SK-N-SH treated with all-trans-retinoic acid at 6 μM for 48 hours (cell line): ENCODE data around the gene SCN8A.
A peak's percentile ranks its signal among the peaks of the same experiment; 100 is the strongest.

Source experiments
- ATAC-seq: fragments of 200-7000 bp; cut with Tn5 transposase; 3 replicates; pipeline ENCODE4 v1.9.1; 2020; ENCODE audit warnings: mild to moderate bottlenecking, moderate library complexity
- ARNTL ChIP-seq: fragments of 450-650 bp; formaldehyde crosslinking; IDR thresholded peaks from 2 replicates; pipeline ENCODE4 v1.5.0; 2020; ENCODE audit warnings: low read depth, mild to moderate bottlenecking, moderate library complexity, borderline replicate concordance
- BACH2 ChIP-seq: fragments of 250-450 bp; sonication (Bioruptor Pico); IDR thresholded peaks from 2 replicates; pipeline ENCODE4 v1.9.0; 2021; ENCODE audit warnings: mild to moderate bottlenecking, borderline replicate concordance
- CREB5 ChIP-seq: fragments of 250-450 bp; sonication (Bioruptor Pico); IDR thresholded peaks from 2 replicates; pipeline ENCODE4 v1.5.1; 2020; ENCODE audit warnings: low read depth, mild to moderate bottlenecking, moderate library complexity
- ESRRG ChIP-seq: fragments of 250-450 bp; sonication (Bioruptor Pico); IDR thresholded peaks from 2 replicates; pipeline ENCODE4 v1.6.1; 2021; ENCODE audit warnings: mild to moderate bottlenecking
- GLIS3 ChIP-seq: fragments of 250-450 bp; sonication (Bioruptor Pico); IDR thresholded peaks from 2 replicates; pipeline ENCODE4 v1.5.0; 2020; ENCODE audit warnings: mild to moderate bottlenecking, moderate library complexity
- ISL1 ChIP-seq: fragments of 250-450 bp; sonication (Bioruptor Pico); IDR thresholded peaks from 2 replicates; pipeline ENCODE4 v2.1.2; 2022; ENCODE audit warnings: mild to moderate bottlenecking, moderate library complexity
- PPARA ChIP-seq: fragments of 250-450 bp; sonication (Bioruptor Pico); IDR thresholded peaks from 2 replicates; pipeline ENCODE4 v1.5.0; 2020; ENCODE audit warnings: mild to moderate bottlenecking, borderline replicate concordance
- RARB ChIP-seq: fragments of 250-450 bp; sonication (Bioruptor Pico); IDR thresholded peaks from 2 replicates; pipeline ENCODE4 v1.8.0; 2021; ENCODE audit warnings: mild to moderate bottlenecking, moderate library complexity
- SNAI2 ChIP-seq: fragments of 250-450 bp; sonication (Bioruptor Pico); IDR thresholded peaks from 2 replicates; pipeline ENCODE4 v1.5.0; 2020; ENCODE audit warnings: mild to moderate bottlenecking, moderate library complexity
- TCF4 ChIP-seq: fragments of 250-450 bp; sonication (Bioruptor Pico); IDR thresholded peaks from 2 replicates; pipeline ENCODE4 v1.8.0; 2021; ENCODE audit warnings: mild to moderate bottlenecking, moderate library complexity, borderline replicate concordance
- TOX ChIP-seq: fragments of 250-450 bp; sonication (Bioruptor Pico); IDR thresholded peaks from 2 replicates; pipeline ENCODE4 v1.8.0; 2021; ENCODE audit warnings: mild to moderate bottlenecking, moderate library complexity, borderline replicate concordance
- ZC3H10 ChIP-seq: fragments of 250-450 bp; sonication (Bioruptor Pico); IDR thresholded peaks from 2 replicates; pipeline ENCODE4 v1.5.1; 2021; ENCODE audit warnings: mild to moderate bottlenecking, moderate library complexity
- ZFP3 ChIP-seq: fragments of 250-450 bp; sonication (Bioruptor Pico); IDR thresholded peaks from 2 replicates; pipeline ENCODE4 v1.5.0; 2020; ENCODE audit warnings: mild to moderate bottlenecking, moderate library complexity
- ZFP30 ChIP-seq: fragments of 450-650 bp; formaldehyde crosslinking; IDR thresholded peaks from 2 replicates; pipeline ENCODE4 v1.5.0; 2022; ENCODE audit warnings: mild to moderate bottlenecking, moderate library complexity
- ZNF565 ChIP-seq: fragments of 450-650 bp; formaldehyde crosslinking; conservative IDR thresholded peaks from 2 replicates; pipeline ENCODE4 v1.5.0; 2020; ENCODE audit warnings: low read depth, mild to moderate bottlenecking, moderate library complexity
- ZNF70 ChIP-seq: fragments of 450-650 bp; formaldehyde crosslinking; IDR thresholded peaks from 2 replicates; pipeline ENCODE4 v1.5.0; 2020; ENCODE audit warnings: mild to moderate bottlenecking, moderate library complexity
- ZNF8 ChIP-seq: fragments of 450-650 bp; formaldehyde crosslinking; IDR thresholded peaks from 2 replicates; pipeline ENCODE4 v1.5.0; 2020; ENCODE audit warnings: mild to moderate bottlenecking, moderate library complexity
- TF ChIP-seq, protein P1 (sequence below): fragments of 250-450 bp; sonication (Bioruptor Pico); IDR thresholded peaks from 2 replicates; pipeline ENCODE4 v1.8.0; 2020; ENCODE audit warnings: mild to moderate bottlenecking, moderate library complexity, borderline replicate concordance
- TF ChIP-seq, protein P2 (sequence below): fragments of 250-450 bp; sonication (Bioruptor Pico); IDR thresholded peaks from 2 replicates; pipeline ENCODE4 v1.5.0; 2020; ENCODE audit warnings: mild to moderate bottlenecking, moderate library complexity
- TF ChIP-seq, protein P3 (sequence below): fragments of 250-450 bp; sonication (Bioruptor Pico); IDR thresholded peaks from 2 replicates; pipeline ENCODE4 v1.5.1; 2021; ENCODE audit warnings: mild to moderate bottlenecking, moderate library complexity

Gene SCN8A

DNA sequence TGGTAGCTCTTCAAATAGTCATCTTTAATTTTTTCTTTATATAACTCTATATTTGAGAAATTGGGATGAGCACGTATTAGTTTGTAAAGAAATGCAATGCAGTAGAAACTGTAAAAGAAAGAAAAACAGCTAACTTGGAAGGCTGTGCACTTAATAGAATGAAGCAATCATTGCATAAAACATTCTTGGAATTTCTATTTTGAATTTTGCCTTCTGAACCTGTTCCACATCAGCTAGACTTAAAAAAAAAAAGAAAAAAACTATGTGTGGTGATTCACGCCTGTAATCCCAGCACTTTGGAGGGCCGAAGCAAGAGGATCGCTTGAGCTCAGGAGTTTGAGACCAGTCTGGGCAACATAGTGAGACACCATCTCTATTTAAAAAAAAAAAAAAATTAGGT, 29.4 kb downstream of the SCN8A start:
- ATAC-seq: peak; percentile 22; the same call in 2 of the 3 replicates
- TF ChIP-seq ZFP3 (CRISPR knock-in tag) (no peak), ZNF8 (CRISPR knock-in tag) (no peak), ZNF565 (no peak), RARB (CRISPR knock-in tag) (no peak), TOX (CRISPR knock-in tag) (no peak), ARNTL (no peak), SNAI2 (CRISPR knock-in tag) (no peak), ISL1 (CRISPR knock-in tag) (no peak), PPARA (CRISPR knock-in tag) (no peak)
- TF ChIP-seq, protein P1, sequence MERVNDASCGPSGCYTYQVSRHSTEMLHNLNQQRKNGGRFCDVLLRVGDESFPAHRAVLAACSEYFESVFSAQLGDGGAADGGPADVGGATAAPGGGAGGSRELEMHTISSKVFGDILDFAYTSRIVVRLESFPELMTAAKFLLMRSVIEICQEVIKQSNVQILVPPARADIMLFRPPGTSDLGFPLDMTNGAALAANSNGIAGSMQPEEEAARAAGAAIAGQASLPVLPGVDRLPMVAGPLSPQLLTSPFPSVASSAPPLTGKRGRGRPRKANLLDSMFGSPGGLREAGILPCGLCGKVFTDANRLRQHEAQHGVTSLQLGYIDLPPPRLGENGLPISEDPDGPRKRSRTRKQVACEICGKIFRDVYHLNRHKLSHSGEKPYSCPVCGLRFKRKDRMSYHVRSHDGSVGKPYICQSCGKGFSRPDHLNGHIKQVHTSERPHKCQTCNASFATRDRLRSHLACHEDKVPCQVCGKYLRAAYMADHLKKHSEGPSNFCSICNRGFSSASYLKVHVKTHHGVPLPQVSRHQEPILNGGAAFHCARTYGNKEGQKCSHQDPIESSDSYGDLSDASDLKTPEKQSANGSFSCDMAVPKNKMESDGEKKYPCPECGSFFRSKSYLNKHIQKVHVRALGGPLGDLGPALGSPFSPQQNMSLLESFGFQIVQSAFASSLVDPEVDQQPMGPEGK (CRISPR knock-in tag): no peak

DNA sequence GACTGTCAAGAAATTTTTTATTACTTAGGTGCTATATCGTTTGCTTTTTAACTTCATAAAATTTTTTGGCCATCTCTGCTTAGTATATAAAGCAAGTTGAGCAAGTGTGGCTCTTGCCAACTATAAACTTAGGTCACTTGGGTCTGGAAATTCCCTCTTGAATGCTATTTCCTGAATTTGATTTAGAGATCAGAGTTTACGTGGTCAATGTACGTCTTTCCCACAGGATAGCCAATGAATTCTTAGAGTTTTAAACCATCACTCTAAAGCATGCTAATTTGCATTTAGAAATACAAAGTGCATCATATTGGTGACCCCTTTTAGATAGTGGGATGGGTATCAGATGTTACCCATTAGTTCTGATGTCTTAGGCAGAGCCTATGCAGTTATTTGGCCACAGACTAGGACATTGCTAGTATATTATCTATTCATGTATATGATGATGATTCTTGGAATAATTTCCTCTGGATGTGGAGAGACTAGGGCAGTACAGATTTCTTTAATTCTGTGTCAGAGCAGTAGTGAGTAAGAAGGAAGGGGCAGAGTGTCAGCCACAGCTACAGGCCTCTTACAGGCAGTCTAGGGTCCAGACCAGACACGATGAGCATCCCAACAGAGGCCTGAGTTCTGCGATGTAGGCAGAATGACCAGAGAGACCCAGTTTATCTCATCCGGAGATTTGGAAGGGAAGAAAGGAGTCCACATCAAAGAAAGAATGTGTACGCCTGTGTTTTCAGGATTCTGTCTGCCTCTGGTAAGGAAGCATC, 30.3 kb downstream of the SCN8A start:
- TF ChIP-seq ISL1 (CRISPR knock-in tag) (peak; percentile 20; the same call in 1 of the 2 replicates), TOX (CRISPR knock-in tag) (peak; percentile 95; the same call in 1 of the 2 replicates), ZC3H10 (CRISPR knock-in tag) (peak; percentile 91), ZNF565 (no peak)
- ATAC-seq: peak; percentile 85

DNA sequence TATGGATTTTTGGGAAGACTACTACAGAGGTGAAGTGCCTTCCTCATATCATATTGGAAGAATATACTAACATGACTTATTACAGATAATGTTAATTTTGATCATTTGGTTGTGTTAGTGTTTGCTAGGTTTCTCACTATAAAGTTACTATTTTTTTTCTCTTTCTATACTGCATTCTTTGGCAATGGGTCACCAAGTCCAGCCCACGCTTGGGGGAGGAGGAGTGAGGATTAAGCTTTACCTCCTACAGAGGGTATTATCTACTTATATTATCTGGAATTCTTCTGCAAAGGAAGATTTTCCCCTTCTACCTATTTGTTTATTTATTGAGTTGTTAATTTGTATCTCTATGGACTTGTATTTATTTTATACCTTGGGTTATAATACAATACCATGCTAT, 31.5 kb downstream of the SCN8A start:
- ATAC-seq: peak; percentile 67
- no peak for TF ChIP-seq ZFP3 (CRISPR knock-in tag)
- no peak for TF ChIP-seq TOX (CRISPR knock-in tag)
- no peak for TF ChIP-seq ZNF8 (CRISPR knock-in tag)
- TF ChIP-seq, protein P2, sequence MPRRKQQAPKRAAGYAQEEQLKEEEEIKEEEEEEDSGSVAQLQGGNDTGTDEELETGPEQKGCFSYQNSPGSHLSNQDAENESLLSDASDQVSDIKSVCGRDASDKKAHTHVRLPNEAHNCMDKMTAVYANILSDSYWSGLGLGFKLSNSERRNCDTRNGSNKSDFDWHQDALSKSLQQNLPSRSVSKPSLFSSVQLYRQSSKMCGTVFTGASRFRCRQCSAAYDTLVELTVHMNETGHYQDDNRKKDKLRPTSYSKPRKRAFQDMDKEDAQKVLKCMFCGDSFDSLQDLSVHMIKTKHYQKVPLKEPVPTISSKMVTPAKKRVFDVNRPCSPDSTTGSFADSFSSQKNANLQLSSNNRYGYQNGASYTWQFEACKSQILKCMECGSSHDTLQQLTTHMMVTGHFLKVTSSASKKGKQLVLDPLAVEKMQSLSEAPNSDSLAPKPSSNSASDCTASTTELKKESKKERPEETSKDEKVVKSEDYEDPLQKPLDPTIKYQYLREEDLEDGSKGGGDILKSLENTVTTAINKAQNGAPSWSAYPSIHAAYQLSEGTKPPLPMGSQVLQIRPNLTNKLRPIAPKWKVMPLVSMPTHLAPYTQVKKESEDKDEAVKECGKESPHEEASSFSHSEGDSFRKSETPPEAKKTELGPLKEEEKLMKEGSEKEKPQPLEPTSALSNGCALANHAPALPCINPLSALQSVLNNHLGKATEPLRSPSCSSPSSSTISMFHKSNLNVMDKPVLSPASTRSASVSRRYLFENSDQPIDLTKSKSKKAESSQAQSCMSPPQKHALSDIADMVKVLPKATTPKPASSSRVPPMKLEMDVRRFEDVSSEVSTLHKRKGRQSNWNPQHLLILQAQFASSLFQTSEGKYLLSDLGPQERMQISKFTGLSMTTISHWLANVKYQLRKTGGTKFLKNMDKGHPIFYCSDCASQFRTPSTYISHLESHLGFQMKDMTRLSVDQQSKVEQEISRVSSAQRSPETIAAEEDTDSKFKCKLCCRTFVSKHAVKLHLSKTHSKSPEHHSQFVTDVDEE (CRISPR knock-in tag): no peak
- TF ChIP-seq CREB5 (CRISPR knock-in tag): no peak
- TF ChIP-seq, protein P3, sequence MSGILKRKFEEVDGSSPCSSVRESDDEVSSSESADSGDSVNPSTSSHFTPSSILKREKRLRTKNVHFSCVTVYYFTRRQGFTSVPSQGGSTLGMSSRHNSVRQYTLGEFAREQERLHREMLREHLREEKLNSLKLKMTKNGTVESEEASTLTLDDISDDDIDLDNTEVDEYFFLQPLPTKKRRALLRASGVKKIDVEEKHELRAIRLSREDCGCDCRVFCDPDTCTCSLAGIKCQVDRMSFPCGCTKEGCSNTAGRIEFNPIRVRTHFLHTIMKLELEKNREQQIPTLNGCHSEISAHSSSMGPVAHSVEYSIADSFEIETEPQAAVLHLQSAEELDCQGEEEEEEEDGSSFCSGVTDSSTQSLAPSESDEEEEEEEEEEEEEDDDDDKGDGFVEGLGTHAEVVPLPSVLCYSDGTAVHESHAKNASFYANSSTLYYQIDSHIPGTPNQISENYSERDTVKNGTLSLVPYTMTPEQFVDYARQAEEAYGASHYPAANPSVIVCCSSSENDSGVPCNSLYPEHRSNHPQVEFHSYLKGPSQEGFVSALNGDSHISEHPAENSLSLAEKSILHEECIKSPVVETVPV (CRISPR knock-in tag): no peak
- no peak for TF ChIP-seq ZFP30 (CRISPR knock-in tag)
- TF ChIP-seq ESRRG (CRISPR knock-in tag): no peak
- TF ChIP-seq ZNF70 (CRISPR knock-in tag): no peak
- TF ChIP-seq ARNTL: no peak
- no peak for TF ChIP-seq ISL1 (CRISPR knock-in tag)
- TF ChIP-seq GLIS3 (CRISPR knock-in tag): no peak
- no peak for TF ChIP-seq ZC3H10 (CRISPR knock-in tag)
- TF ChIP-seq TCF4 (CRISPR knock-in tag): no peak
- no peak for TF ChIP-seq BACH2
- TF ChIP-seq, all 23 proteins: peak for 0

DNA sequence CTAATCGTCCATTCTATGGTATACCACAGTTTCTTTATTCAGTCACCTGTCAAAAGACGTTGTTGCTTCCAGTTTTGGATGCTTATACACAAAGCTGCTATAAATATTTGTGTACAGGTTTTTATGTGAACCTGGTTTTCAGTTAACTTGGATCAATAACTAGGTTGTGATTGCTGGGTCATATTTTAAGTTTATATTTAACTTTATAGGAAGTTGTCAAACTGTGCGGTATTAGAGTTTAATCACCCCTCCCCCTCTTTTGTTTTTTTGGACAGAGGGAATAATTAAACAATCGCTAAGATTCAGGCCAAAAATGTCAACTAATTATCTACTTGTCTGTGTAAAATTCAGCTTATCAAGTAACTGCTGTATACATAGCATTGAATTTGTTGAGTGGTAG, 34.3 kb downstream of the SCN8A start:
- no peak for ATAC-seq
- TF ChIP-seq TOX (CRISPR knock-in tag) (no peak), PPARA (CRISPR knock-in tag) (no peak)
- TF ChIP-seq, protein P2 (CRISPR knock-in tag): no peak
